ENCODE data around the gene CCND2.

CCND2 gene

DNA sequence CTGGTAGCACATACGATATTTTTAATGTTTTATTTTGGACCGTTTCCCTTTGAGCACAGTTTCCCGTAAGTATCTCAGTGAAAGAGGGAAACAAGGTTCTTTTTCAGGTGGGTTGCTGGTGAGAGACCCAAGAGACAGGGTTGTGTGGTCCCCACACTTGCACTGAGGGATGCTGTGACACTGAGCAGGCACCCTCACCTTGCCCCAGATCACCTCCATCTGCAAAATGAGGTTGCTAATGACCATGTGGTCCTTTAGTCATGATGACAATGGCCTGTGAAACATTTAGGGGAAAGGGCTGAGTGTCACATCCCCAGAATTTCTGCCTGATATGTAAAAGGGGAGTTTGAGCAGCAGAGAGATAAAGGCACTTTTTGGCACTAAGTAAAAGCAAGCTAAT lies 4.3 kb downstream of the CCND2 start:
- no peak for DNase-seq

- DNase-seq = no peak
Measured at GRCh38 chr12:4278329-4279197, 5.0 kb downstream of the CCND2 start.

DNA sequence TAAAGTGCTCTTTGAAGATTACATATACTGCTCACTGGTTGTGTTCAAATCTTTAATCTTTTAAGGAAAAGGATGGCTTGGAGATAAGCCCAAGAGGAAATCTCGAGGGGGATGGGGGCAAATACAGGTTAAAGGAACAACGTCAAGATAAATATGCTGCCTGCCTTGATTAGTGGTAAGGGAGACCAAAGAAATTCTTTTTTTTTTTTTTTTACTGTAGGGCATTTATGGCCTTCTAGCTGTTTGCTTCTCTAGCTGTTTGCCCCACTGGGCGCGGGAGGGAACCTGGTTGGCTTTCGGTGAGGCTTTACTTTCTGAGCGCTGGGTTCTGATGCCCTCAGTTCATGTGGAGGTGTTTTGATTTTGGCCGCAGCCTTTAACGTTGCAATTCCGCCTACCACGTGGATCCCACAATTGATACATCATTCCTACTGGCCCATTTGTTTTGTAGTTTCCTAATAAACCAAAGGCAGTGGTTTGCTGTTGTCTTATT lies 5.7 kb downstream of the CCND2 start:
- no peak for DNase-seq

GRCh38 chr12:4280351-4281163 lies 7.0 kb downstream of the CCND2 start:
- no peak for DNase-seq

DNA sequence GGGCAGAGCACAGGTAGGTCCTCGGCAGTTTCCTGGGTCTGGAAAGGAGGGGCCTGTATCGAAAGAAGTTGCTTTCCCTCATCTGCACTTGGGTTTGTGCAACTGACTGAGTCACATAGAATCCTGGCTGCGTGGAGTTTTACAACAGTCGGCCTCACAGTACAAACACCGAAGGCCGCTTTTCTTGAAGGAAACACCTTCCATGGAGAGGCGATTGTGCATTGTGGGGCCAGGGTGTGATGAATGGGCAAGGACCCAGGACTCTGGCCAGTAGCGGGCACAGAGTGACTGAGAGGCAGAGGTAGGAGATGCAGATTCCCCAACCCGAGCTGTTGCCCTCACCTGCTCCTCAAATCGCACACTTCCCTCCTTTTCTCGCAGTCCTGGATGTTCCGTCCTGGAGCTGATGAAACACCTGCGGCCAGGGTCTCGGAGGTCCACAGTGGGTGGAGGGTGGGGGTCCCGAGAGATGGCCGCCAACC lies 7.7 kb downstream of the CCND2 start:
- DNase-seq = no peak

DNA sequence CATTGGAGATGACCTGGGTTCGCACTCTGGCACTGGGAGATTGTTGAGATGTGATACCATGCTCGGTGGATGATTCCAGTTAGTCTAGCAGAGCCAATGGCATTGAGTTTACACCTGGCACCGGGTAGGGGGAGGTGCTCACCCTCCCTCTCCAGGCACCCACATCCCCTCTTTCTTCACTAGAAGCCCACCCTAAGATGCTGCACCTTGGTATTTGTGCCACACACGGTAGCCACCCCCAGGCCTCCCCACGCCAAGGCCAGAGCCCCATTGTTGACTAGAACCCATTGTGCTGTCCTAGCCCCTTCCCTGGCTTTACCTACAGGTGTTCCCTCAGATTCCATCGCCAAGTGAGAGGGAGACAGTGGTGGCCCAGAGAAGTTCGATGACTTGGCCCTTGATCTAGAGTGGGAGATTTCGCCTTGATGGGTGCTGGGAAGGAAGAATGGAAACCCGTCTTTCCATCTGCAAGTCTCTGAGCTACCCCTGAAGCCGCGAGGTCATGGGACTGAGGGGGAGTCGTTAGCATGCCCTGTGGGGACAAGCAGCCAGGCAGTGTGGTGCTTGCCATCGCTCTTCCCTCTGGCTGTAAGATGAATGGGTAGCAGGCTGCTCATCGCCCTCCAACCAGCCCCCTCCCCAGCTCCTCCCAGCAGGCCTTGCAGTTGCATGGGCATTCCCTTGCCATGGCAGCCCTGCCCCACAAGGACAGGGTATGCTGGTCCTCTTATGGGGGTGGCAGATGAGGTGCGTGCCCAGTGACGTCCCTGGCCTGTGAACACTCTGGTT lies 8.7 kb downstream of the CCND2 start:
- DNase-seq = no peak

GRCh38 chr12:4282892-4283511 lies 9.4 kb downstream of the CCND2 start:
- DNase-seq = no peak

- DNase-seq = no peak
Measured at GRCh38 chr12:4283512-4284255, 10.1 kb downstream of the CCND2 start.

DNA sequence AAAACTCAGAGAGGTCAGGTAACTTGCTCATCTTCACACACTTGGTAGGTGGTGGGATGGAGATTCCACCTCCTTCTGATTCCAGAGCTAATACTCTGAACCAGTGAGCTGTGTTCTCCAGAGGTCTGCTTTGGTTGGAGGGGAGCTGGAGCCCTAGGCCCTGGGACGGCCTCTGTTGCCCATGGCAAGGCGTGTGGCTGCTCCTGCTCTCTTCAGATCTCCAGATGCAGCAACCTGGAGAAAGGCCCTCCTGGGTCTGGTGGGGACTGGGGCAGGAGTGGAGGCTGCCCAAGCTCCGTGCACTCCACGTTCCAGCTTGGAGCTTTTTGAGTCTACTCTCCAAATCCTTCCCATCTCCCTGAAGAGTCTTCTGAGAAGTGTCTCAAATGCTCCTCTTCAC lies 10.7 kb downstream of the CCND2 start:
- no peak for DNase-seq

DNA sequence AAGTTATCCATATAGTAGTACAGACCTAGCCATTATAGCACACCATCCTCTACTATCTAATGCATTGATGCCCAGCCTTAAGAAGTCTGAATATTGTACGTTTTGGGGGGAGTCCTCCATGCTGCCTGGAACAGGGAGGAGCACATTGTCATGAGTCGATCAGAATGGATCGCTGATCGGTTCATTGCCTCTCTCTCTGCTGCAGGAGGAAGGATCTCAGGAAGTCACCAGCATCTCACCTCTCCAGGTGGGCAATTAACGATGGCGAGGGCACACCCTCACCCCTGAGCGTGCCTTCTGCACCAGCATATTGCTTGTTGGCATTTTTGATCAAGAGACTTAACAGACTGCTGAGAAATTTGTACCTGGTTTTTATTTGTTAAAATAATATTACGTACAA lies 11.5 kb downstream of the CCND2 start:
- DNase-seq = no peak

GRCh38 chr12:4286228-4286627 lies 12.7 kb downstream of the CCND2 start:
- no peak for DNase-seq

- no peak for DNase-seq
Measured at GRCh38 chr12:4286771-4287317, 13.3 kb downstream of the CCND2 start.

GRCh38 chr12:4287325-4288211 lies 14.0 kb downstream of the CCND2 start:
- no peak for DNase-seq

DNA sequence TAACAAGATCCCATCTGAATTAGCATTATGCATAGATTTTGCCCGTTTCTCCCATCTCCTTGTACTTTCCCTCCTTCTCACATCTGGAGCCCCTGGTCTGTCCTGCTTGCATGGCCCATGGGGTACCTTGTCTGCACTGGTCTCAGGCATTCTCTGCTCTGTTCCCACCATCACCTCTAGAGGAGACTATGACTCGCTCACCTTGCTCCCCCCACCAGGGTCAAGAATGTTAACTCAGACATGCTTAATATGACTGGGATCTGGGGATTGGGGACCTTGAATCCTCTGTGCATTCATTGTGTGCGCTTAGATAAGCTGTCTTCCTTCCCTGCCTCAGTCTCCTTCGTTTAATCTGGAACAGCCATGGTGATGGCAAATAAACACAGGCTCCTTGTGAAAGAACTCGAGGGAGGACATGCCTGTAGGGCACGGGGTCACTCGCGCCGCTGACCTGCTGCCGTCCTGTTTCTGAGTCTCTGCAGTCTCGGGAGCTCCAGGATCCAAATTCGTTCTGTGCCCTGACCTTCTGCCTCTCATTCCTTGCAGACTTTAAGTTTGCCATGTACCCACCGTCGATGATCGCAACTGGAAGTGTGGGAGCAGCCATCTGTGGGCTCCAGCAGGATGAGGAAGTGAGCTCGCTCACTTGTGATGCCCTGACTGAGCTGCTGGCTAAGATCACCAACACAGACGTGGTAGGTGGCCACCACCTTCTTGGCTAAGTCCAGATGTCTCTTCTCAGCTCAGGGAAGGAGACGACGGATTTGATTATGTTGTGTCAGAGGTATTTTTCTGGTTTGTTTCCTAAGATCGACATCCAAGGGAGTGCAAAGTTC lies 15.0 kb downstream of the CCND2 start:
- DNase-seq = no peak

DNA sequence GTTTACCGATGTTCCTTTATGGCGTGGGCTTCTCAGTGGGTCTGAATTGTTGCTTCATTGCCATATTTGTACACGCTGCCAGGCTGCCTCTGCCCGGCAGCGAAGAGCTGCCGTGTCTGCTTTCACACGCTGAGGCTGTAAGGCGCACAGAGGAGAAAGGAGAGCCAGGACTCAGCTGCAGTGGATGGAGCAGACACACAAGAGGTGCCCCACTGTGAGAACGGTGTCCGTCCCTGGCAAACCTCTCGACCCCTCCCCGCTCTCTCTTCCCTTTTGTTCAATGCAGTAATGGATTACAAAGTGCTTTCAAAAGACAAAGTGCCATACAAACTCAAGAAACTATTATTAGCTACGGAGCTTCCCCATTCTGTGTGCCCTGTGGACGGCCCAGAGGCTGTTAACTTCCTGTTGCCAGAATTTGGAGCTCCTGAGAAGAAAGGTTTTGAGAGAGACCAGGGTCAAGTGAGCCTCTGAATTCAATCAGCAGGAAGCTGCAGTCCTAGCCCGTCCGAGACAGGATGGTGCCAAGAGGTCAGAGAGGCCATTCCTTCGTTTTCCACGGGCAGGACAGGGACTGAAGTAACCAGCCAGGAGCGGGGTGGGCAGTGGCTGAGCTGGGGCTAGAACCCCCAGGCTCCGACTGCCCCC lies 15.8 kb downstream of the CCND2 start:
- DNase-seq = no peak

- DNase-seq = no peak
Measured at GRCh38 chr12:4289998-4290790, 16.6 kb downstream of the CCND2 start.

- no peak for DNase-seq
Measured at GRCh38 chr12:4292341-4293073, 18.9 kb downstream of the CCND2 start.
